Endothelial cell of umbilical vein (primary cell): ENCODE results near the gene PIK3R4. TPM values are rescaled to one million over a fixed set of nuclear protein-coding genes. Genes with fewer than 3 reads are reported as not detected.

Experiments used
- BruUV-seq: library from RNA; stranded (reverse); fragments of 400-500 nt; replicated peaks from 2 replicates; lab custom pipeline; 2021; lab: Mats Ljungman, UMichigan
- CTCF ChIA-PET: fragments of 300-600, 350-600 bp; sonication (Branson Sonifier 250); formaldehyde crosslinking; loops from one replicate; lab custom pipeline; 2021; ENCODE audit warnings: antibody characterized with exemption, inconsistent platforms; lab: Charles Lee
- POLR2A ChIA-PET: fragments of 300-600, 350-600 bp; sonication (Branson Sonifier 250); formaldehyde crosslinking; loops from one replicate; lab custom pipeline; 2021; ENCODE audit warnings: antibody characterized with exemption, inconsistent platforms; lab: Charles Lee
- DNase-seq: peaks from one replicate; pipeline ENCODE4 v3.0.0-alpha.2; 2011; ENCODE audit warnings: low read depth, low spot score
- FAIRE-seq: peaks from 2 replicates; lab custom pipeline; 2011; peaks lifted over from hg19 to GRCh38; lab: Jason Lieb, UNC
- H2AFZ ChIP-seq: 2 replicates; pipeline ENCODE4 v1.6.0; 2012; ENCODE audit warnings: low read depth, low read length, control low read depth, inconsistent platforms
- H3K27ac ChIP-seq: 2 replicates; pipeline ENCODE4 v1.5.1; 2011; ENCODE audit warnings: low read depth, mild to moderate bottlenecking, control low read depth, low read length, moderate library complexity; ENCODE audit not compliant: insufficient read depth
- H3K27me3 ChIP-seq, 2 experiments: 2 replicates each; pipeline versions ENCODE4 v1.6.0 to v1.6.1; 2011; ENCODE audit warnings: low read length in 2 of 2, mixed read lengths in 1 of 2; ENCODE audit not compliant: control insufficient read depth in 2 of 2, insufficient read depth in 2 of 2
- H3K36me3 ChIP-seq, 2 experiments: 2 replicates in 1 of 2; 3 replicates in 1 of 2; pipeline ENCODE4 v1.5.1; 2011; ENCODE audit warnings: low read length in 2 of 2, mild to moderate bottlenecking in 1 of 2, moderate library complexity in 1 of 2; ENCODE audit not compliant: control insufficient read depth in 2 of 2, insufficient read depth in 2 of 2; ENCODE audit errors: extremely low read depth in 1 of 2
- H3K4me1 ChIP-seq: 3 replicates; pipeline ENCODE4 v1.5.1; 2011; ENCODE audit warnings: mild to moderate bottlenecking, low read length; ENCODE audit not compliant: control insufficient read depth, insufficient read depth; ENCODE audit errors: extremely low read depth
- H3K4me2 ChIP-seq: 2 replicates; pipeline ENCODE4 v1.6.1; 2011; ENCODE audit warnings: low read length, control low read depth, mixed read lengths; ENCODE audit not compliant: insufficient read depth
- H3K4me3 ChIP-seq, 3 experiments: fragments of 200-600 bp in 1 of 3; sonication (generic), shearing (Covaris generic) in 1 of 3; replicated peaks in 1 of 3; 2 replicates each; pipeline ENCODE4 v1.5.1; 2011 to 2016; ENCODE audit warnings: control low read depth in 3 of 3, low read length in 3 of 3, mild to moderate bottlenecking in 2 of 3, inconsistent platforms in 1 of 3, low read depth in 1 of 3, moderate library complexity in 1 of 3; ENCODE audit not compliant: insufficient read depth in 1 of 3
- H3K79me2 ChIP-seq: 2 replicates; pipeline ENCODE4 v1.6.0; 2012; ENCODE audit warnings: low read length, inconsistent platforms; ENCODE audit not compliant: control insufficient read depth, insufficient read depth
- H3K9ac ChIP-seq: replicated peaks from 2 replicates; pipeline ENCODE3; 2011; ENCODE audit warnings: low read length, control low read depth; ENCODE audit not compliant: insufficient read depth; ENCODE audit errors: extremely low read depth
- H3K9me1 ChIP-seq: replicated peaks from 3 replicates; pipeline ENCODE4 v1.6.0; 2011; ENCODE audit warnings: mild to moderate bottlenecking, low read length; ENCODE audit not compliant: control insufficient read depth, insufficient read depth; ENCODE audit errors: extremely low read depth
- H3K9me3 ChIP-seq: replicated peaks from 2 replicates; pipeline ENCODE4 v1.5.1; 2012; ENCODE audit warnings: low read length, inconsistent platforms; ENCODE audit not compliant: control insufficient read depth, insufficient read depth
- H4K20me1 ChIP-seq: replicated peaks from 2 replicates; pipeline ENCODE3; 2011; ENCODE audit warnings: mild to moderate bottlenecking, low read length; ENCODE audit not compliant: control insufficient read depth, insufficient read depth; ENCODE audit errors: extremely low read depth
- CTCF ChIP-seq, 2 donors: IDR thresholded peaks; 1 replicate in 1 of 2; 2 replicates in 1 of 2; pipeline ENCODE4 v1.5.1; 2011; ENCODE audit warnings: low read length in 2 of 2, mild to moderate bottlenecking in 2 of 2, moderate library complexity in 2 of 2, control low read depth in 1 of 2, inconsistent platforms in 1 of 2, low read depth in 1 of 2; ENCODE audit not compliant: insufficient read depth in 1 of 2; ENCODE audit errors: extremely low read depth in 1 of 2
- EZH2 ChIP-seq: IDR thresholded peaks from 2 replicates; pipeline ENCODE4 v1.6.1; 2012; ENCODE audit warnings: borderline replicate concordance, low read depth, mild to moderate bottlenecking, moderate library complexity, low read length, inconsistent platforms; ENCODE audit not compliant: severe bottlenecking
- FOS ChIP-seq: IDR thresholded peaks from 2 replicates; pipeline ENCODE4 v1.6.1; 2011; ENCODE audit warnings: mild to moderate bottlenecking, low read length, moderate library complexity, borderline replicate concordance; ENCODE audit not compliant: insufficient read depth
- GATA2 ChIP-seq: IDR thresholded peaks from 2 replicates; pipeline ENCODE4 v1.7.0; 2011; ENCODE audit warnings: low read depth, mild to moderate bottlenecking, moderate library complexity, mixed read lengths, low read length; ENCODE audit not compliant: insufficient read length, insufficient read depth
- JUN ChIP-seq: IDR thresholded peaks from 2 replicates; pipeline ENCODE4 v1.6.1; 2011; ENCODE audit warnings: borderline replicate concordance, low read depth; ENCODE audit not compliant: insufficient read length, insufficient read depth
- MAX ChIP-seq: IDR thresholded peaks from 2 replicates; pipeline ENCODE4 v1.6.1; 2011; ENCODE audit not compliant: insufficient read depth, insufficient read length
- MYC ChIP-seq: IDR thresholded peaks from one replicate; pipeline ENCODE4 v1.6.1; 2011; ENCODE audit warnings: mild to moderate bottlenecking, low read depth, low read length
- POLR2A ChIP-seq: IDR thresholded peaks from 2 replicates; pipeline ENCODE4 v1.6.1; 2012; ENCODE audit warnings: low read depth, mild to moderate bottlenecking, control low read depth, low read length
- POLR2AphosphoS5 ChIP-seq: IDR thresholded peaks from 2 replicates; pipeline ENCODE4 v1.6.1; 2012; ENCODE audit warnings: low read depth, mild to moderate bottlenecking, control low read depth, low read length, moderate library complexity; ENCODE audit not compliant: insufficient read depth
- dilution Hi-C: fragments of 300-500 bp; cut with MboI; formaldehyde crosslinking; loops from one replicate; pipeline ENCODE4 v1.15.0; 2019; ENCODE audit warnings: low sequenced_read_pairs; ENCODE audit not compliant: extremely low pct_ligation_motif_present
- intact Hi-C: fragments of 100-400 bp; cut with micrococcal nuclease; formaldehyde crosslinking; loops from one replicate; pipeline ENCODE4 v1.10.0; 2022
- polyA plus RNA-seq, 4 experiments: library from polyadenylated mRNA; depleted of rRNA in 3 of 4; stranded (reverse) in 3 of 4; unstranded in 1 of 4; fragments of >200 nt; gene quantifications; 2 replicates each; pipeline versions ENCODE4 v1.2.1 to v1.2.3, GENCODE V29; 2011 to 2012; ENCODE audit warnings: missing spikeins in 1 of 4
- total RNA-seq: library from RNA; stranded (reverse); gene quantifications from 2 replicates; pipeline ENCODE4 v1.2.3, GENCODE V29; 2021

Gene PIK3R4
- total and polyA plus RNA-seq, 2 donors (not counting 3 experiments of a cell fraction or from before 2014, with no cell fraction given) = 23.0 to 43.1 TPM

GRCh38 chr3:130662501-130662996 lies 84.1 kb downstream of the PIK3R4 start:
- no TSS peak for BruUV-seq
- Histone ChIP-seq H3K4me1 (no peaks in the 10 kb centered on the region), H3K9me1 (no peaks in the 10 kb centered on the region), H3K4me3 (no peak overlapping the region), H2AFZ (no peak overlapping the region), H3K9ac (no peak overlapping the region), H3K27ac (no peak overlapping the region), H3K4me2 (no peak overlapping the region), H3K27me3 (no peaks in the 10 kb centered on the region), H3K79me2 (no peaks in the 10 kb centered on the region), H3K36me3 (no peaks in the 10 kb centered on the region), H4K20me1 (no peaks in the 10 kb centered on the region), H3K9me3 (no peaks in the 10 kb centered on the region)
- intact Hi-C loops (no loop called here), dilution Hi-C loops (no loop called here)
- POLR2A ChIA-PET = no interaction called here
- CTCF ChIA-PET = no interaction called here
- FAIRE-seq = no peak
- TF ChIP-seq MAX = no peak
- no peak for TF ChIP-seq GATA2
- TF ChIP-seq EZH2 = no peak
- no peak for TF ChIP-seq FOS
- no peak for TF ChIP-seq MYC
- TF ChIP-seq CTCF (IDR thresholded peaks at IDR 0.05; ENCODE audit: extremely low read depth in 1 of 2, insufficient read depth in 1 of 2, low read depth in 1 of 2, low read length in 2 of 2) = no peak
- no peak for TF ChIP-seq POLR2AphosphoS5
- no peak for TF ChIP-seq POLR2A
- TF ChIP-seq JUN = no peak
- DNase-seq = no peak
